Chondrocyte (in vitro differentiated cells): ENCODE results near the gene OR2A12. TPM values are rescaled to one million over a fixed set of nuclear protein-coding genes. Genes with fewer than 3 reads are reported as not detected.

Experiments used
- DNase-seq: peaks from one replicate; pipeline ENCODE4 v3.0.0; 2021; ENCODE audit warnings: mixed read lengths, low spot score
- H3K27ac Mint-ChIP-seq: one replicate; pipeline ENCODE4 v1.8.0; 2021; ENCODE audit warnings: mild to moderate bottlenecking, moderate library complexity, mixed read lengths; ENCODE audit not compliant: unreplicated experiment
- H3K27me3 Mint-ChIP-seq: 2 replicates; pipeline ENCODE4 v1.8.0; 2021; ENCODE audit warnings: low read depth, mixed read lengths
- H3K36me3 Mint-ChIP-seq: 2 replicates; pipeline ENCODE4 v1.8.0; 2021; ENCODE audit warnings: low read depth, mixed read lengths
- H3K4me1 Mint-ChIP-seq: 2 replicates; pipeline ENCODE4 v1.8.0; 2021; ENCODE audit warnings: low read depth, mild to moderate bottlenecking, mixed read lengths
- H3K4me3 Mint-ChIP-seq: one replicate; pipeline ENCODE4 v1.8.0; 2021; ENCODE audit warnings: mild to moderate bottlenecking, moderate library complexity, mixed read lengths; ENCODE audit not compliant: unreplicated experiment
- H3K9me3 Mint-ChIP-seq: 2 replicates; pipeline ENCODE4 v1.8.0; 2021; ENCODE audit warnings: low read depth, mixed read lengths
- CTCF ChIP-seq: fragments of 200-600 bp; sonication (generic); IDR thresholded peaks from 2 replicates; pipeline ENCODE4 v1.5.0; 2021; ENCODE audit warnings: antibody characterized with exemption, mild to moderate bottlenecking, moderate library complexity
- long read RNA-seq: library from polyadenylated mRNA; stranded (forward); transcript quantifications from one replicate; pipeline ENCODE4 v2.0.0, GENCODE V29; 2021
- total RNA-seq: library from RNA; stranded (reverse); gene quantifications from 3 replicates; pipeline ENCODE4 v1.2.1, GENCODE V29; 2021

The OR2A12 gene
- total RNA-seq, result not detected in 3 replicates
- long read RNA-seq, result 0 reads

- Mint-ChIP-seq H3K9me3 (peaks cover 3% of the 10 kb centered on the region), H3K27ac (no peak within 1 kb of the TSS), H3K27me3 (peaks cover 14% of the 10 kb centered on the region), H3K4me3 (no peak within 1 kb of the TSS), H3K36me3 (no peaks in the 10 kb centered on the region), H3K4me1 (no peaks in the 10 kb centered on the region)
- TF ChIP-seq CTCF, result no peak
- DNase-seq, result no peak
Measured at GRCh38 chr7:144085978-144086377, at the start of gene OR2A12. Gene OR2A12 (plus strand): TSS chr7:144086278. CDS start chr7:144095108, 8,830 bp downstream.

- peaks cover 34% of the 10 kb centered on the region for H3K27me3 Mint-ChIP-seq
- no peak overlapping the region for H3K4me3 Mint-ChIP-seq
- DNase-seq, result no peak
Measured at GRCh38 chr7:144036302-144036885, 49.7 kb upstream of the OR2A12 start.

GRCh38 chr7:144037414-144038035 lies 48.6 kb upstream of the OR2A12 start:
- no peak for DNase-seq
- Mint-ChIP-seq H3K4me1 (peaks cover 5% of the 10 kb centered on the region), H3K27me3 (peaks cover 32% of the 10 kb centered on the region), H3K4me3 (no peak overlapping the region), H3K27ac (no peak overlapping the region), H3K9me3 (no peaks in the 10 kb centered on the region), H3K36me3 (no peaks in the 10 kb centered on the region)
- TF ChIP-seq CTCF, result no peak

More at GRCh38 chr7:144036302-144036885, 49.7 kb upstream of the OR2A12 start:
- no peaks in the 10 kb centered on the region for H3K9me3 Mint-ChIP-seq
- no peak overlapping the region for H3K27ac Mint-ChIP-seq
- TF ChIP-seq CTCF, result no peak
- H3K36me3 Mint-ChIP-seq, result no peaks in the 10 kb centered on the region
- peaks cover 5% of the 10 kb centered on the region for H3K4me1 Mint-ChIP-seq

GRCh38 chr7:144038887-144039286 lies 47.2 kb upstream of the OR2A12 start:
- Mint-ChIP-seq H3K27ac (no peak overlapping the region), H3K4me3 (no peak overlapping the region), H3K4me1 (peaks cover 5% of the 10 kb centered on the region), H3K9me3 (no peaks in the 10 kb centered on the region), H3K36me3 (no peaks in the 10 kb centered on the region), H3K27me3 (peaks cover 29% of the 10 kb centered on the region)
- DNase-seq, result no peak
- TF ChIP-seq CTCF, result no peak

- TF ChIP-seq CTCF, result no peak
- Mint-ChIP-seq H3K36me3 (no peaks in the 10 kb centered on the region), H3K4me1 (no peaks in the 10 kb centered on the region), H3K9me3 (no peaks in the 10 kb centered on the region), H3K27me3 (peaks cover 31% of the 10 kb centered on the region), H3K27ac (no peak within 1 kb of the TSS), H3K4me3 (no peak within 1 kb of the TSS)
- DNase-seq, result no peak
Measured at GRCh38 chr7:144048648-144049047, 37.4 kb upstream of the OR2A12 start, which contains the start of gene OR2A5. Gene OR2A5 (plus strand): TSS chr7:144048948. CDS start chr7:144050402, 1,454 bp downstream.
